Esophagus squamous epithelium (tissue), 5 donors: ENCODE results near the gene EHMT1. TPM values are rescaled to one million over a fixed set of nuclear protein-coding genes. Genes with fewer than 3 reads are reported as not detected.
"Not testable (repeated sequence)": the region's sequence is repeated elsewhere in the genome, so short reads cannot be mapped to it uniquely, and the experiment has no call there.

Experiments used
- DNase-seq: peaks from one replicate; lab custom pipeline; 2025; lab: John Stamatoyannopoulos, UW
- H3K27ac ChIP-seq, 4 donors: fragments of 200-600 bp; sonication (generic); one replicate each; pipeline ENCODE4 v1.5.1; 2016 to 2019; ENCODE audit warnings: mild to moderate bottlenecking in 1 of 4
- H3K27me3 ChIP-seq, 4 donors: fragments of 200-600 bp; sonication (generic); 1 replicate in 3 of 4; 2 replicates in 1 of 4; pipeline versions ENCODE4 v1.5.1 to v1.6.0; 2017 to 2021; ENCODE audit warnings: antibody characterized with exemption in 1 of 4
- H3K36me3 ChIP-seq, 3 donors: fragments of 200-600 bp; sonication (generic); one replicate each; pipeline ENCODE4 v1.5.1; 2016 to 2019
- H3K4me1 ChIP-seq, 3 donors: fragments of 200-600 bp; sonication (generic); one replicate each; pipeline ENCODE4 v1.5.1; 2017 to 2019
- H3K4me3 ChIP-seq, 4 donors: fragments of 200-600 bp; sonication (generic); 1 replicate in 3 of 4; 2 replicates in 1 of 4; pipeline ENCODE4 v1.5.1; 2016 to 2019; ENCODE audit warnings: mild to moderate bottlenecking in 2 of 4, moderate library complexity in 1 of 4
- H3K9me3 ChIP-seq, 3 donors: fragments of 200-600 bp; sonication (generic); one replicate each; pipeline ENCODE4 v1.5.1; 2016 to 2019
- CTCF ChIP-seq, 6 experiments: fragments of 450-650 bp in 4 of 6; fragments of 200-600 bp in 2 of 6; sonication (generic) in 2 of 6; IDR thresholded peaks; one replicate each; pipeline ENCODE4 v1.5.1; 2016 to 2019; ENCODE audit warnings: antibody characterized with exemption in 6 of 6, mild to moderate bottlenecking in 4 of 6, moderate library complexity in 4 of 6
- POLR2A ChIP-seq, 4 donors: fragments of 450-650 bp; IDR thresholded peaks; one replicate each; pipeline ENCODE4 v1.6.1; 2017; ENCODE audit warnings: antibody characterized with exemption in 4 of 4, mild to moderate bottlenecking in 4 of 4, moderate library complexity in 3 of 4
- WGBS, 2 donors: methylation state at CpG; one replicate each; pipeline ENCODE4 v1.1.5; 2018; 5-methylcytosine and 5-hydroxymethylcytosine counted together
- intact Hi-C: fragments of 100-400 bp; cut with DNase I; formaldehyde crosslinking; loops from one replicate; pipeline ENCODE4 v1.15.0; 2022
- total RNA-seq, 4 donors: library from RNA; depleted of rRNA; stranded (reverse); fragments of >200 nt; gene quantifications; one replicate each; pipeline ENCODE4 v1.1.0, GENCODE V29; 2016
- donor health status: DM: yes; HTN: yes; CAD: no.

EHMT1 gene
- total RNA-seq, 4 donors from 2014 or later, result 42.8 to 87.0 (median 65.0) TPM

- WGBS, 2 donors, result 88 to 92% methylated on average over 8 to 11 of the region's 11 CpGs
- H3K4me1 ChIP-seq, result no peaks in the 10 kb centered on the region
Measured at GRCh38 chr9:137778336-137778735, 159.5 kb downstream of the EHMT1 start.

GRCh38 chr9:137778914-137779313 lies 160.1 kb downstream of the EHMT1 start:
- intact Hi-C loops, result no loop called here
- TF ChIP-seq CTCF (IDR thresholded peaks at IDR 0.05), result no peak
- TF ChIP-seq POLR2A (IDR thresholded peaks at IDR 0.05), result no peak
- Histone ChIP-seq H3K36me3 (peaks cover 31 to 94% (median 40%) of the 10 kb centered on the region in 3 donors), H3K27me3 (no peaks in the 10 kb centered on the region), H3K9me3 (no peaks in the 10 kb centered on the region), H3K4me1 (no peaks in the 10 kb centered on the region), H3K27ac (no peak overlapping the region), H3K4me3 (no peak overlapping the region)
- WGBS, 2 donors, result 88 to 92% methylated on average over 9 to 10 of the region's 10 CpGs
- DNase-seq, result no peak

More at GRCh38 chr9:137778336-137778735, 159.5 kb downstream of the EHMT1 start:
- Histone ChIP-seq H3K36me3 (peaks cover 35 to 94% (median 40%) of the 10 kb centered on the region in 3 donors), H3K9me3 (no peaks in the 10 kb centered on the region), H3K27me3 (no peaks in the 10 kb centered on the region), H3K4me3 (no peak overlapping the region), H3K27ac (no peak overlapping the region)
- intact Hi-C loops, result no loop called here
- no peak for DNase-seq
- TF ChIP-seq CTCF (IDR thresholded peaks at IDR 0.05) (no peak), POLR2A (IDR thresholded peaks at IDR 0.05) (no peak)

GRCh38 chr9:137780031-137780430 lies 161.2 kb downstream of the EHMT1 start:
- H3K4me3 ChIP-seq, H3K27me3 ChIP-seq, DNase-seq, H3K9me3 ChIP-seq, H3K4me1 ChIP-seq, H3K27ac ChIP-seq, intact Hi-C loops: not testable (repeated sequence)
- WGBS, 2 donors, result 95 to 96% methylated on average over 19 of the region's 19 CpGs
- peaks cover 30 to 94% (median 40%) of the 10 kb centered on the region in 3 donors for H3K36me3 ChIP-seq

- H3K27ac ChIP-seq, result no peak overlapping the region
- H3K27me3 ChIP-seq, result no peaks in the 10 kb centered on the region
- H3K9me3 ChIP-seq, result no peaks in the 10 kb centered on the region
- peaks cover 30 to 94% (median 31%) of the 10 kb centered on the region in 3 donors for H3K36me3 ChIP-seq
- H3K4me1 ChIP-seq, result no peaks in the 10 kb centered on the region
- no peak overlapping the region for H3K4me3 ChIP-seq
- intact Hi-C loops, result no loop called here
- 93% methylated on average over 19 to 26 of the region's 29 CpGs for WGBS, 2 donors
- DNase-seq, result no peak
- TF ChIP-seq CTCF (IDR thresholded peaks at IDR 0.05) (no peak), POLR2A (IDR thresholded peaks at IDR 0.05) (no peak)
Measured at GRCh38 chr9:137781906-137782585, 163.2 kb downstream of the EHMT1 start.

- TF ChIP-seq POLR2A (IDR thresholded peaks at IDR 0.05) (no peak), CTCF (IDR thresholded peaks at IDR 0.05) (no peak)
- no peaks in the 10 kb centered on the region for H3K9me3 ChIP-seq
- WGBS, 2 donors, result 91 to 95% methylated on average over 12 of the region's 12 CpGs
- H3K27ac ChIP-seq, result no peak overlapping the region
- peaks cover 22 to 94% (median 26%) of the 10 kb centered on the region in 3 donors for H3K36me3 ChIP-seq
- H3K27me3 ChIP-seq, result no peaks in the 10 kb centered on the region
- DNase-seq, result no peak
- intact Hi-C loops, result no loop called here
- H3K4me1 ChIP-seq, result no peaks in the 10 kb centered on the region
- no peak overlapping the region for H3K4me3 ChIP-seq
Measured at GRCh38 chr9:137783521-137783920, 164.7 kb downstream of the EHMT1 start.
